GM19240 (cell line): ENCODE data around the gene PIK3CG.

ENCODE experiments used
- DNase-seq: peaks from one replicate; pipeline ENCODE4 v3.0.0; 2011; ENCODE audit warnings: low spot score; ENCODE audit not compliant: insufficient read length

PIK3CG gene

DNA sequence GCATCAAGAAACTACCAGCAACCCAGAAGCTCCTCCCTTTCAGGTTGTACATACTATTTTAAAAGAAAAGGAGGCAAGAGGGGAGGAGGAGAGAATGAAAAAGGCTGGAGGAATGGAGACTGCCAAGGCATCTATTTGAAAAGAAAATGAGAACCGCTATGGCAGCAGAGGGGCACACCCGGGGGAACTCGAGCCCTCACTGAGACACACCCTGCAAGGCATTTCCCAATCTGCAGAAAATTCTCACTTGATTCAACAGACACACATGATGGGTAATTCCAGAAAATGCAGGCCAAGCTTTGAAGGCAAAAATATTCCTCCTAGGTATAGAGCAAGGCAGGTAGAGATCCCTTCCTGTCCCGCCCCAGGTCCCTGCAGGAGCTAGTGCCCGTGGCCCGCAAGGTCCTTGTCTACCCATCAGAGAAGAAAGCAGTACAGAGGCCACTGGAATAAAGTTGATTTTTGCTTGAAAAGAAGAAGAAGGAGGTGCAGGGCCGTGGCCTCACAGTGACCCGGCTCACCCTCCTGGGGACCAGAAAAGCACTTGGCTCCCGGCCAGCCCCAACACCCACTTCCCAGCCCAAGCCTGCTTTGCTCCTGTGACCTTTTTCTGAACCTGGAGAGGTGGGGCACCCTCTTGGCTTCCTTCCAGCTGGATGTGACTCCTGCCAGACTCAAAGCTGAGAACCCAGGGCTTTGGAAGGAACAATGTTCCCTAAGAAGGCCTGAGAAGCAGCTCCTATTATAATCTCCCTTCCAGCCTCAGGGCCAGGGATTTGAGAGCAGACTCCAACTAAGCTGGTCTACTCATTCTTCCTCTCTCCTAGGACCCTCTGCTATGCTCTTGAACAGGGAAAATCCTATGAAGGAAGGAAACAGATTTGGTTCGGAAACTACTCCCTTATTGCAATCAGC, 6.2 kb upstream of the PIK3CG start:
- DNase-seq: no peak

DNA sequence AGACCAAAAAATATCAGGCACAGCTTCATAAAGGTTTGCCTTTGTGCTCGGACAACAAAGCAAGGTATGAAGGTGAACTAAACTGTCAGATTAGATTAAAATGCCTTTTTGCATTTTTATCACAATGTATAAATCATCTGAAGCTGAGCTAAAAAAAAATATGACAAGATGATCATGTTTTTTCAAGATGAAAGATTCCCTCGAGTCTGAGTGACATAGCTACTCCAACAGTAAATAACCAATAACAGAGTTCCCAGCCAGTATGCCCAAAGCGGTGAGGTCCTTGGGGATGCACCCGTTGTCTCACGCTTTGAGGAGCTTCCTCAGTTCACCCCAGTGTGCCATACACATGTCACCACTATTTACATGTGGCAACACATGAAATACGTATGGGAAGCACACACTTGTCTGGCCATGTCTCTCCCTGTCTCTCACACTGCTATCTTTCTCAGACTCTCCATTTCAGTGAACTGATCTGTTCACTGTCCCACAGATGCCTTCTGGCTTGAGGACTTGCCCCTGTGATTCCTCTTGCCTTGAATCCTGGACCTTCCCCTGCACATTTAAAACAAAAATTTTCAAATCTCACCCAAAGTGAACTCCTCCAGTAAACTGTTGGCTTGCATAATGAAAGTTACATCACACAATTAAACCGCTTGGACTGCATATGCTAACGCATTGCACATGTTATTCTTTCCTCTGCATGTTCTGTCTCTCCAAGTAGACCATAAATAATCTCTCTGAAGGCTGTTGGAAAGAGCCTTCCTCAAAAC, 2.6 kb upstream of the PIK3CG start:
- no peak for DNase-seq

DNA sequence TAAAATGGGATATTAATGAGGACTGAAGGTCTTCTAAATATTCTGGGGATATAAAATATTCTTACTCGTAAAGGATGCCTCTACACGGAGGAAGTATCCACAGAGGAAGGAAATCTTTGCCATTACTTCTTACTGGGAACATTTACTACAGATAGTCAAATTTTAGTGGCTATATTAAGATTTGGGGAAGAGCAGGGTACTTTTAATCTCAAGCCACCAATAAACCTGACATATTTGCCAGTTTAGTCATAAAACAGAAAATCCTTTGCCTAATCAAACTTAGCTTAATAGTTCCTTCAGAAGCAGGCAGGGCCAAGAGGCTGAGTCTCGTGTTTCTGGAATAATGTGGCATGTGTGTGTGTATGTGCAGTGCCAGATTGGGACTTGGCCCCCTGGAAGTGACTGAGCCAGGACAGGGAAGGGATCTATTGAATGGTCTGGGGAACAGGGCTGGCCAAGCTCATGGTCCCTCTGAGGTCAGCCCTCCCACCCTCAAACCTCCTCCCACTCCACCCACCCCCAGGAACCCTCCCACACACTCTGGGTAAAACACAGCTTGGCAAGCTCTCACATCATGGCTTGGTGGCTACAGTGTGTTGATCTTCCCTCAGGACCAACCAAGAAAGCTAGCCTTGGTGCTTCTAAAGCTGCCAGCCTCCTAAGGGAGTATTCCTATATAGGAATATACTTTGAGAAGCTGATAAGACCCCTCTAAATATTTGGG, 1.6 kb upstream of the PIK3CG start:
- no peak for DNase-seq

DNA sequence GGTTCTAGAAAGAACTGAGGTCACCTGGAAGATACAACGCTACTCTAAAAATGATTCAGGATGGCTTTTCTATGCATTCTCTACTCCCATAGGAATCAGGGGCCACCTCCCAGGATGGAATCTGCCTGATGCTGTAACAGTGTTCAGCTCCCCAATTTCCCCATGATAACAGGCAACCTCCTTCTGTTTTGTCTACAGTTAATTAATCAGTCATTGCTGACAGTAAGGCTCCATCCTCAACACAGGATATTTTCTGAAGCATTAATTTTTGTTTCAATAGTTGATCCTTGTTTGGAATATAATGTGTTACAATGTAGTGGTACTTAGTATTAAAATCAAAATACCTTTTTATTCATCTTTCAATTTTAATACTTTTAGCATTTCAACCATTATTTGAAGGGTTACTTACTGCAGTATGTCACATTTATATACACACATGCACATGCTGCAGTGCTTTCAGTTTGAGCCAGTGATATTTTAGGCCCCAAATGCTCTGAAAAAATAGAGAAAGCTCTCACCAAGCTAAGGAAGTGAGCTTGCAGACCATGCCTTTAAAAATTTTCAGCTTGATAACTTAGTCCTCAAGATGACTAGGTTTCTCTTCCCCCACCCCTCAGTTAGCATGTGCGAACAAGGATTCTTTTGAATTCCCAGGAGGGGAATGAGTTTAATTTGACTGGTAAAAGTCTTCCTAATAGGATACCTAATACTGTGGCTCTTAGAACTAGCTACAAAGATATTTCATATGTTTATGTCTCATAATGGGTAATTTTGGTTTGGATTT, 592 bp upstream of the PIK3CG start:
- DNase-seq: no peak

DNA sequence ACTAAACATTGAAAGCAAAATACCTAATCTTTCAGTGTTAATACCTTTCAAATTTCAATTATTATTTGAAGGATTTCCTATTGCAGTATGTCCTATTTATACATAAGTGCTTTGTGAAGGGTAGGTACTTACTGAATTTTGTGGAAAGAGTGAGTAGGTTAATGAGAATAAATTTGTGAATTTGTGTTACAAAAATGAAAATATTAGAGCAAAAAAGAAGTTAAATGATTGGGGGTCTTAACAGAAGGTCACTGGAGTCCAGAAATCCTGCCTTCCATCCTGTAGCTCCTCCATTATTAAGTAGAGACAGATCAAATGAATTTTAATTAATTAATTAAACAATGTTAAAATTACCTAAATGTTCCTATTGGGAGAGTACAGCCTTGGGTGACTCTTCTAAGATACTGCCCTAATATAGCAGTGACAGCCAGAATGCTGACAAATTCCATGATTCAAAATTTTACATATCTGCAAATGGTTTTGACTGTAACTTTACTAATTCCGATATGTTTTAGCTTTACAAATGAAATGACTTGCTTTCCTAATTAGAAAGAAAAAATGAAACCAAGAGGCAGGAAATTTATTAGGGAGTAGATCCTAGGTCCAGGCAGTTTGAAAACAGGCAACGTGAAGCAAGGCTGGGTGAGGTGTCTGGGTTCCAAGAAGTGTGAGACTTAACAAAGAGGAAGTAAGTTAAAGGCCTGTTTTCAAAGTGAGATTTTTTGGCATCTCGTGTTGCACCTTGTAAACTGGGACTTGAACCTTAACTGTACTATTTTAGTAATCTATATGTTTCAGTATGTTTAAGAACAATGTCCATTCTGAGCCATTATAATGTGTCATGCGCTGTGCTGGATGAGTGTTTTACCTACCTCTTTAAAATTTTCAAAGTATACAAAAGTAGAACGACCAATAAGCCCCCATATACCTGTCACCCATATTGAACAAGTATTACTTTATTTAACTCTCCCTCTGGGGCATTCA, 1.5 kb downstream of the PIK3CG start:
- DNase-seq: no peak

DNA sequence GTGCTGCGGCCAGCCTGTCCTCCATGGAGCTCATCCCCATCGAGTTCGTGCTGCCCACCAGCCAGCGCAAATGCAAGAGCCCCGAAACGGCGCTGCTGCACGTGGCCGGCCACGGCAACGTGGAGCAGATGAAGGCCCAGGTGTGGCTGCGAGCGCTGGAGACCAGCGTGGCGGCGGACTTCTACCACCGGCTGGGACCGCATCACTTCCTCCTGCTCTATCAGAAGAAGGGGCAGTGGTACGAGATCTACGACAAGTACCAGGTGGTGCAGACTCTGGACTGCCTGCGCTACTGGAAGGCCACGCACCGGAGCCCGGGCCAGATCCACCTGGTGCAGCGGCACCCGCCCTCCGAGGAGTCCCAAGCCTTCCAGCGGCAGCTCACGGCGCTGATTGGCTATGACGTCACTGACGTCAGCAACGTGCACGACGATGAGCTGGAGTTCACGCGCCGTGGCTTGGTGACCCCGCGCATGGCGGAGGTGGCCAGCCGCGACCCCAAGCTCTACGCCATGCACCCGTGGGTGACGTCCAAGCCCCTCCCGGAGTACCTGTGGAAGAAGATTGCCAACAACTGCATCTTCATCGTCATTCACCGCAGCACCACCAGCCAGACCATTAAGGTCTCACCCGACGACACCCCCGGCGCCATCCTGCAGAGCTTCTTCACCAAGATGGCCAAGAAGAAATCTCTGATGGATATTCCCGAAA, 2.7 kb downstream of the PIK3CG start:
- no peak for DNase-seq

DNA sequence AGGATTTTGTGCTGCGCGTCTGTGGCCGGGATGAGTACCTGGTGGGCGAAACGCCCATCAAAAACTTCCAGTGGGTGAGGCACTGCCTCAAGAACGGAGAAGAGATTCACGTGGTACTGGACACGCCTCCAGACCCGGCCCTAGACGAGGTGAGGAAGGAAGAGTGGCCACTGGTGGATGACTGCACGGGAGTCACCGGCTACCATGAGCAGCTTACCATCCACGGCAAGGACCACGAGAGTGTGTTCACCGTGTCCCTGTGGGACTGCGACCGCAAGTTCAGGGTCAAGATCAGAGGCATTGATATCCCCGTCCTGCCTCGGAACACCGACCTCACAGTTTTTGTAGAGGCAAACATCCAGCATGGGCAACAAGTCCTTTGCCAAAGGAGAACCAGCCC, 3.3 kb downstream of the PIK3CG start:
- DNase-seq: no peak

DNA sequence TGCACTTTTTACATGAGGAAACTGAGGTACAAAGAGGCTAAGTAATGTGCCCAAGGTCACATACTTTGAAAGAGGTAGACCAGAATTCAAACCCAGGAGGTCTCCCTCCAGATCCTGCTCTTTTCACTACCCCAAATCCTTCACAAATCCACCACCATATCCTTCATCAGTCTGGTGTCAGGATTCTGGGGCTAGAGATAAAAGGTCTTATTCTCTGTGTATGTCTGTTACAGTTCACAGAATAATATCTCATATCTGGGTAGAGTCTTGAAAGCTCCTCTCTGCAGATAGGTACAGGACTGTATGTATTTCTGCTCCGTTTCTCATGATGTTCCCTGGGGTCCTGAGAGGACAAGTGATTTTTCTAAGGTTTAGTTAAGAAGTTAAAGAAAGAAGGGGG, 4.9 kb downstream of the PIK3CG start:
- no peak for DNase-seq

DNA sequence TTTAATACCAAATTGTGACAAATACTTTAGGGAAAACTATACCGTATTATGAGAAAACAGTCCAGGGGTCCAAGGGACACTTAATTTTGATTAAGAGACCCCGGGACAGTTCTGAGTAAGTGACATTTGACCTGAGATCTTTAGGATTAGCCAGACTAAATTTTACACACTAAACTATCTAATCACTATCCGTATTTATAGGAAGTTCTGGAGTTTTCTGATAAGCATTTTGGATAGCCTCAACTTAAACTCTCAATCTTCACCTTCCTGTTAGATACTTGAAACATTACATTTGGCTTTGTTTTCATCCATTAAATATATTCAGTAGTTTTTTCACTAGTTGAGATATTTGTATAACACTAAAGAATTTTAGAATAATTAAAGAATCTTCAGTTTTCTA, 5.4 kb downstream of the PIK3CG start:
- DNase-seq: no peak

DNA sequence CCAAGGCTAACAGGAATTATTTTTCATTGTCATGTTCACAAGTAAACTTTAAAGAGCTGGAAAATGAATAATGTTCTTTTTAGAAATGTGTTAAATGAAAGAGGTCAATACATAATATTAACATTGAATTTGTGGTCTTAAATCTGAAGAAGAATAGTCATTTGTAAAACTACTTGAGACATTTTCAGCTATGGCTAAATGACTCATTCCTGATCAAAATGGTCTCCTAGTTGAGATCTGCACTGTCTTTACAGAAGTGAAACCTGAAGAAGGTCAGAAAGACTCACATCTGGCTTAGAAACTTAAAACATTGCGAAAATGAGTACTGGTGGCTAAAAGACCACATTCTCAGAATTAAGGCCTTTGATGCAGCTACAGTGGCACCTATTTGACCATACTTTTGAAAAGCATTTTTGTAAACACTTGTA, 5.9 kb downstream of the PIK3CG start:
- peak; percentile 67 for DNase-seq

DNA sequence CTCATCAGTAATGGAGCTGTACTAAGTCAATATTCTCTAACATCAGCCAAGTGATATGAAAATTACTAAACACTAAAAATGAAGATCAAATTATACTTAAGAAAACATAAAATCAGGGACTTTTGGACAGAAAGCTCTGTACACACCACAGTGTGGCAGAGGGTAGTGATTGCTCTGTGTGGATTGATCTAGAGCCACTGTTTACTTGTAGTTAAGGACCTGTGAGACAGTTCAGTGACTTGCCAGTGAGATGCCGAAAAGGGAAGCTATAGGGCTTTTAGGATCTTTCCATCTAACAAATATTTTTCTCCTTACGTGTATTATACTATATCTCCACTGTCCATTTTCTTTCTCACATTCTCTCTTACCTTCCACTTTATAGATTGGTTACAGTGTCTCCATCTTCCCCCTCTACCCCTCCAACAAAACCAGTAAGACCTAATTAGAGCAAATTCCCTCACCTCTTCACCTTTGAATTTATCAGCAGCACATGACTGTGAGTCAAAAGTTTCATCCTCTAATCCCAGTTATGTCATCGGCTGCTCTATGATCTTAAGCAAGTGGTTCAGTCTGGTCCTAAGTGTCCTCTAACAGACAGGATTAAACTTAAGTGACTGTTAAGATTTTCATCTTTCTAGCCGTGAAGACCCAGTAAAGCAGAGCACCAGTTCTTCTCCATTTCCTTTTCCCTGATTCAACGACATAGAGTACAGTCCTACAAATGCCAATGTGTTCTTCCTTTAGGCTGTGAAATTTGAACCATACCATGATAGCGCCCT, 6.9 kb downstream of the PIK3CG start:
- DNase-seq: no peak

DNA sequence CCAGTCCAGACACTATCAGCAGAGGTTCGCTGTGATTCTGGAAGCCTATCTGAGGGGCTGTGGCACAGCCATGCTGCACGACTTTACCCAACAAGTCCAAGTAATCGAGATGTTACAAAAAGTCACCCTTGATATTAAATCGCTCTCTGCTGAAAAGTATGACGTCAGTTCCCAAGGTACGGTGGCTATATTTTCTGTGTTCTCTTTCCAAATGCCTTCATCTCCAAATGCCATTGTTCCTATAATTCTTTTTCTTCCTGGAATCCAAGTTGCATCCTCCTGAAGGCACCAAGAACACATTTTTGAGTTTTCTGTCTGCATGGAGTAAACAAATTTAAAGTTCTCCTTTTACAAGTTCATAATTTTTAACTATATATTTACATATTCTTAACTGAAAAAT, 7.7 kb downstream of the PIK3CG start:
- no peak for DNase-seq

DNA sequence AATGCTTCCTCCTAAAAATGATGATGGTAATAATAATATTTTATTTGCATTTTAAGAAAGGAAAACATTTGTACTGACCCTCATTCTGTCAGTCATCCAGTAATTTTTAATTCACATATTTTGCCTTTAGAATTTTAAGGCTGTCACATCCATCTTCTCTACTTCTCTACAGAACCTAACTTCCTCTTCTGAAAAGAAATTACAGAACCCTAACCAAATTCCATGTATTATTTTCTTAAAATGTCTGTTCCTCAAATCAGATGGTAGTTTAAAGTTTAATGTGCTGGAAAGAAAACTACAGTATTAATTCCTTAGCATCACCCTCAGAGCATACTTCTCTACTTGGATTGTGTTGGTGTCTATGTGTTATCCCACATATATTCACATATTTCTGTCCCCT, 9.0 kb downstream of the PIK3CG start:
- no peak for DNase-seq

DNA sequence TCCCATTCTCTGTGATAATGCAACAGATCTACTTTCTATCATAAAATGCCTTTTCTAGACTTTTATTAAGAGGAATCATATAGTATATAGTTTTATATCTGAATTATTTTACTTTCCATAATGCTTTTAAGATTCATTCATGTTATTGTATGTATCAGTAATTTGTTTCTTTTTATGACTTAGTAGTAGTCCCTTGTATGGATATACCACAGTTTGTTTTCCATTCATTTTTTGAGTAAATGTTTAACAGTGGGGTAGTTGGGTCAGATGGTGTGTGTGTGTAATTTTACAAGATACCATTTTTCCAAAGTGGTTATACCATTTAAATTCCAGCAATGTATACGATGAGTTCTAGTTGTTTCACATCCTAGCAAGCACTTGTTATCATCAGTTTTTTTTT, 10.4 kb downstream of the PIK3CG start:
- DNase-seq: no peak

DNA sequence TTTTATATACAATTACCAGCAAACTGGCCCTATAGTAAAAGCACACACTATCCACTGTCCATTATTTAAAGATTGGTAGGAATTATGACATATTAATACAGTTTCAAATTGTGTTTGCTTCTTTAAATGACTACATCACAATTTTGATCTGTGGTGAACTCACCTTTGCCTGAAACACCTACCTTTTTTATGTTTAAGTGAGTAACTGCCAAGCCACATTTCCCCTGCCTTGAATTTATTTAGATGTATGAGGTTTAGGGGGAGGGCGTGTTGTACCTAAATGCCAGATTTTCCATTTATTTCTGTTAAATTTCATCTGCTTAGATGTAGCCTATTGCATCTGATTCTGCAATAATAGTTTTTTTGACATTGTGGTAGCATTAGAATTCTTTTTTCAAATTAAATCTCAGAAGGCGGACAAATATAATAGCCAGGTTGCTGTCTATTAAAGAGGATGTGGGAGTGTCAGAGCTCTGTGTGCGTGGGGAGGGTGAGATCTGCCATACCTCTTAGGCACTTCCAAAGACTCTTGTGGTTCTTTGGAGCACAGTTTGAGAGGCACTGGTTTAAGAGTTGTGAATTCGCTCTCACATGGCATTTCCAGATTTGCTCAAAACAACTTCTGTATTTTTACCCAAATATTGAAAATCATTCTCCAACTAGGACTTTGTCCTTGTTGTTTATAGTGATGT, 13.8 kb downstream of the PIK3CG start:
- DNase-seq: no peak

DNA sequence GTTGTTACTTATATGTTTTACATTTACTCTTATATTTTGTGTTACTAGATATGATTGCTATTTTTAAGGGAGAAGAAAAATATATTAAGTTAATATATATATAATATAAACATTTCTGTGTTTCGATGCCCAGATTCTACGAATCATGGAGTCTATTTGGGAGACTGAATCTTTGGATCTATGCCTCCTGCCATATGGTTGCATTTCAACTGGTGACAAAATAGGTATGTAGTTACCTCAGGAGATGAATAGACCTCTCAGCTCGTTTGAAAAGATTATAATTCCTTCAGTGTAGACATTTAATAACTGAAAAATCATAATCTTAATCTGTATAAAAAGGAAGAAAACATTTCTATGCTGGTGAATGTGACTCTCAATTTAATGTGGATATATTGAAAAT, 16.9 kb downstream of the PIK3CG start:
- DNase-seq: no peak

DNA sequence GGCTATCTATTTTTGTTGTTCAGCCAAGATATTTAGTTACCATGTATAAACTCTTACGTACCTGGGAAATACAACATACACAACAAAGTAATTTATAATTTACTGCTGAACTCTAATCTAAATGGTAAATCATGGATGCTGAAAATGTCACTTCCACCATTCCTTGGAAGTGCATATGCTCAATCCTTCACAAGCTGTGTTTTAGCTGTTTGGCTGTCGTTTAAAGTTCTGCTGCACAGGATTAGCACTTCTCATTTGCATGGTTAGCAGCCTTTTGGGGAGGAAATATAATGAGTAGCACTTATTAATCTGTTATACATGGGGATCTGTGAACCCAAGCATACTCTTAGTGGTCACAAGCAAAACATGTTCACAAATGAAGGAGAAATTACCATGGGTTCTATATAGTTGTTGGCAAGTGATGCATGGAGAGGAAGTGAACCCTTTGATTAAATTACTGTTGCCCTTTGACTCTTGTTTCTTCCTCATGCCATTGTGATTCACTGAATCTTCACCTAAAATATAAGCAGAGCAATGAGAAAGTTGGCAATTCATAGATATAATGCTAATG, 18.5 kb downstream of the PIK3CG start:
- DNase-seq: no peak

DNA sequence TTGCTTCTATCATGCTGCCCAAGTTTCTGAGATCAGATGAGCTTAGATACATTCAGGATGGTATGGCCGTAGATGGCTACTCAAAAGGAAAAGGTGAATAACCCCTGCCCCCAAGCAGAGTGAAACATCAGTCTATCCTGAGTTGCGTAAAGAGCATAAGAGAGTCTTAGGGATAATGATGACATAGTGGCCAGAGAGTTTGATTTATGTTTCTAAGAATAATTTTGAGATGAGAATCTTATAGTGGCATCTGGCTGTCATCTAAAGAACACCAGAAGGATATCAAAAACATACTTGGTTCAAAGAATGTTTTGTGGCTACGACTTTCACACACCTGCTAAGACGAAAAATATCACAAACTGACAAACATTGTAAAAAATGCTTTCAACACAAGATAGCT, 20.6 kb downstream of the PIK3CG start:
- no peak for DNase-seq
